ENCODE data around the gene ETS2. TPM values are rescaled to one million over a fixed set of nuclear protein-coding genes. Genes with fewer than 3 reads are reported as not detected.

ETS2 gene
- total RNA-seq, 1 donor from 2014 or later, result 113 TPM

DNA sequence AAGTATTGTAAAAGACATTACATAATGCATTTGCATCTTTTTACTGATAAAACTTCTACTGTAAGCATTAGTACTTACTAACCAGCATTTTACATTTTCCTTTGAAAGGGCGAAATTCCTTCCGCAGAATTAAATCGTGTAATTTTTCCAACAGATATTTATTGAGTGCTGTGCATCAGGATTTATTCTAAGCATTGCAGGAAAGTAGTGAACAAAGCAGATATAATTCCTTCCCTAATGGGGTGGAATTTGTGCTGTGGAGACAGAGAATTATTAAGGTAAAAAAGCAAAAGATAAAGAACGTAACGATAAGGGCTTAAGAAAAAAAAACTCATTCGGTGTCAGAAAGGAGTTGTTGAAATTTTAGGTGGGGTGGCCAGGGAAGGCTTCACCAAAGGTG is 7.6 kb upstream of the ETS2 start:
- no peaks in the 10 kb centered on the region for H3K27me3 ChIP-seq
- H3K4me3 ChIP-seq, result no peak overlapping the region
- DNase-seq (ENCODE audit: low spot score in 2 of 2), result no peak
- no peak overlapping the region for H3K27ac ChIP-seq
- intact Hi-C loops (cut with DNase I), result no loop called here
- H3K9me3 ChIP-seq, result no peaks in the 10 kb centered on the region
- H3K36me3 ChIP-seq, result no peaks in the 10 kb centered on the region
- TF ChIP-seq CTCF (IDR thresholded peaks at IDR 0.05), result no peak
- H3K4me1 ChIP-seq, result no peaks in the 10 kb centered on the region

DNA sequence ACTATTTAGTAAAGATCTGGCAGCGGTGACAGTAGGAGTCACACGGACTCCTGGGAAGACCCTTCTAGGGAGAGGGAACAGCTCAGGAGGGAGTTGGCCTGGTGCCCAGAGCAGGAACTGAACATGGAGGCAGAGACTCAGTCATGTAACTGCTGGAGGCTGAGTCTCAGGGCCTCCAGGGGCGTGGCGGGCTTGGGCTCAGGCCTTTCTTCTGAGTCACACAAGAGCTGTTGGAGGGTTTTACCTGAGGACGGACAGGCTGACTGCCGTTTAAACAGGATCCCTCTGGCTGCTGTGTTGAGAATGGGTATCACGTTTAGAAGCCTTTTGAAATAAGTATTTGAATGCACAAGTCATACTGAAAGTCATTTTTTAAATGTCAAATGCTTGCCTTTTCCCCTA is 7.2 kb upstream of the ETS2 start:
- Histone ChIP-seq H3K4me1 (no peaks in the 10 kb centered on the region), H3K9me3 (no peaks in the 10 kb centered on the region), H3K36me3 (no peaks in the 10 kb centered on the region), H3K4me3 (no peak overlapping the region), H3K27me3 (no peaks in the 10 kb centered on the region), H3K27ac (no peak overlapping the region)
- peak in 1 of 2 donors; percentile 62 for DNase-seq (ENCODE audit: low spot score in 2 of 2)
- intact Hi-C loops (cut with DNase I), result no loop called here
- no peak for TF ChIP-seq CTCF (IDR thresholded peaks at IDR 0.05)

- H3K36me3 ChIP-seq, result no peaks in the 10 kb centered on the region
- H3K4me1 ChIP-seq, result peaks cover 3 to 5% of the 10 kb centered on the region in 2 donors
- no peaks in the 10 kb centered on the region for H3K9me3 ChIP-seq
- intact Hi-C loops (cut with DNase I), result no loop called here
- TF ChIP-seq CTCF (IDR thresholded peaks at IDR 0.05), result no peak
- no peak overlapping the region for H3K27ac ChIP-seq
- H3K4me3 ChIP-seq, result no peak overlapping the region
- DNase-seq (ENCODE audit: low spot score in 2 of 2), result no peak
- no peaks in the 10 kb centered on the region for H3K27me3 ChIP-seq
These were observed 5.5 kb upstream of the ETS2 start for GRCh38 chr21:38800046-38800758.

- no peaks in the 10 kb centered on the region for H3K36me3 ChIP-seq
- no peak overlapping the region for H3K27ac ChIP-seq
- no peak for DNase-seq (ENCODE audit: low spot score in 2 of 2)
- H3K27me3 ChIP-seq, result no peaks in the 10 kb centered on the region
- peaks cover 3 to 5% of the 10 kb centered on the region in 2 donors for H3K4me1 ChIP-seq
- intact Hi-C loops (cut with DNase I), result no loop called here
- H3K4me3 ChIP-seq, result no peak overlapping the region
- TF ChIP-seq CTCF (IDR thresholded peaks at IDR 0.05), result no peak
- H3K9me3 ChIP-seq, result no peaks in the 10 kb centered on the region
These were observed 4.6 kb upstream of the ETS2 start for GRCh38 chr21:38800924-38801744.

DNA sequence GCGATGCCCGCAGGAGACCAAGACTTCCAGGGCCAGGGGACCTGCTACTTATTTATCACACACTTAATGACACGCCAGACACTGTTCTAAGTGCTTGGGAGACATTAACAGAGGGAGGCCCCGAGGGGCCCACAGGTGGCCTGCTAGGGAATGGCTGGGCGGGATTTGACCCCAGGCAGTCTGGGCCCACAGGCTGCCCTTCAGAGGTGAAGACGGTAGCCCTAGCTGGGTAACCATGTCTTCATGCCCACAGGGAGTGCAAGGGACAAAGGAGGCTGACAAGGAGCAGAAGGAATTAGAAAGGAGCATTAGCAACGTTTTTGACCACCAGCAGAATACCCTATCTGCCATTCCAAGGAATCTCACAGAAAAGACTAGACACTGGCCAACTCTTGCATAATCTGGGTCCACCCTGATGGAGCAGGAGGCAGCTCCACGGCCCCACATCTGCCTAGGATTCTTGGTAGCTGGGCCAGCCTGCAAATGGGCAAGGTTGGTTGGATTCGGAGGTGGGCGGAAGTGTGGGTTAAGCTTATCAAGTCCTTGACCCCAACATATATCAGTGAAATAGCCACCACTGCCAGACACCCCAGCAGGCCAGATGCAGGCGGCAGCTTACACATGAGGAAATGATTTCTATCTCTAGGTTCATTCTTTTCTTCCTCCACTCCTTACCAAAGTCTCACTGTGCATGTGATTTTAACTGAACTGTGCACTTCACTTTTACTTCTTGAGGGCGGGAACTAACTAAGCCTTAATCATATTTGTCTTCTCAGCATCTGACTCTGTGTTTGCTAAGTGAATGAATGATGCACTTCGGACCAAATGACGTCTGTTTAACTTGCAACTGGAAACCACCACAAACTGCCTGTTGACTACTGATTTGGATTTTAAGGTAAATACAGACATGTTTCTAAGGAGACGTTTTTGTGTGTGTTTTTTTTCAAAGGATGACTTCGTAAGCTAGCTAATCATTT is 3.4 kb upstream of the ETS2 start:
- Histone ChIP-seq H3K27ac (no peak overlapping the region), H3K36me3 (no peaks in the 10 kb centered on the region), H3K4me1 (peaks cover 3 to 5% of the 10 kb centered on the region in 2 donors), H3K27me3 (no peaks in the 10 kb centered on the region), H3K4me3 (no peak overlapping the region), H3K9me3 (no peaks in the 10 kb centered on the region)
- intact Hi-C loops (cut with DNase I), result no loop called here
- no peak for TF ChIP-seq CTCF (IDR thresholded peaks at IDR 0.05)
- no peak for DNase-seq (ENCODE audit: low spot score in 2 of 2)
